Measurements from ENCODE around the gene USP10.

GRCh38 chr16:84656649-84657048 is 43.2 kb upstream of the USP10 start:
- TF ChIP-seq POLR2A (IDR thresholded peaks at IDR 0.05; ENCODE audit: low read depth, low read length) = no peak
- TF ChIP-seq, protein P1, sequence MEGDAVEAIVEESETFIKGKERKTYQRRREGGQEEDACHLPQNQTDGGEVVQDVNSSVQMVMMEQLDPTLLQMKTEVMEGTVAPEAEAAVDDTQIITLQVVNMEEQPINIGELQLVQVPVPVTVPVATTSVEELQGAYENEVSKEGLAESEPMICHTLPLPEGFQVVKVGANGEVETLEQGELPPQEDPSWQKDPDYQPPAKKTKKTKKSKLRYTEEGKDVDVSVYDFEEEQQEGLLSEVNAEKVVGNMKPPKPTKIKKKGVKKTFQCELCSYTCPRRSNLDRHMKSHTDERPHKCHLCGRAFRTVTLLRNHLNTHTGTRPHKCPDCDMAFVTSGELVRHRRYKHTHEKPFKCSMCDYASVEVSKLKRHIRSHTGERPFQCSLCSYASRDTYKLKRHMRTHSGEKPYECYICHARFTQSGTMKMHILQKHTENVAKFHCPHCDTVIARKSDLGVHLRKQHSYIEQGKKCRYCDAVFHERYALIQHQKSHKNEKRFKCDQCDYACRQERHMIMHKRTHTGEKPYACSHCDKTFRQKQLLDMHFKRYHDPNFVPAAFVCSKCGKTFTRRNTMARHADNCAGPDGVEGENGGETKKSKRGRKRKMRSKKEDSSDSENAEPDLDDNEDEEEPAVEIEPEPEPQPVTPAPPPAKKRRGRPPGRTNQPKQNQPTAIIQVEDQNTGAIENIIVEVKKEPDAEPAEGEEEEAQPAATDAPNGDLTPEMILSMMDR (IDR thresholded peaks at IDR 0.05; ENCODE audit: extremely low read depth in 1 of 2, insufficient read depth in 1 of 2, low read depth in 1 of 2, low read length in 2 of 2) = no peak
- no peak for TF ChIP-seq EZH2 (IDR thresholded peaks at IDR 0.05; ENCODE audit: borderline replicate concordance, low read depth, low read length, severe bottlenecking)

All from endothelial cell of umbilical vein (primary cell).